M059J (cell line): ENCODE data around the gene ERG28. TPM values are rescaled to one million over a fixed set of nuclear protein-coding genes. Genes with fewer than 3 reads are reported as not detected.
"Not testable (repeated sequence)": the region's sequence is repeated elsewhere in the genome, so short reads cannot be mapped to it uniquely, and the experiment has no call there.

Source experiments
- DNase-seq: peaks from one replicate; pipeline ENCODE4 v3.0.0-alpha.2; 2012; ENCODE audit warnings: low read depth
- total RNA-seq: library from RNA; depleted of rRNA; stranded (reverse); fragments of >200 nt; shearing (Covaris generic); gene quantifications from 2 replicates; pipeline ENCODE4 v1.2.3, GENCODE V29; 2014; rRNA removed

The ERG28 gene
- total RNA-seq, 1 experiment from 2014 or later: 22.7 TPM

DNA sequence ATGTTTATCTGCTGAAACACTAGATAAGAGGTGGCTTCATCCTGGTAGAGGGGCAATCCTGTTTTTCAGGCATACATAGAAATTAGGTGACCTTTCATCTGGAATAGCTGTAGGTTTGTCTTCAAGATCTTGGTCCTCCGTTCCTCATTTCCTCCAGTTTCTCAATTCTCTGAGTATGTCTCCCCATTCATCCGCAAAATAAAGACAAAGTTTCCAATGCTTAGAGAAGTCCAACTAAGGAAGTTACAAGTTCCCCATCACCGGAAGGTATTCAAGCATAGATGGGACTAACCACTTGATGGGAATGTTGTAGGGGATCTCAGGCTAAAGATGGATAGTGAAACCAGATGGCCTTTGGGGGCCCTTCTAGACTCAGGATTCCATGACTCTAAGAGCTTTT lies 34.3 kb downstream of the ERG28 start:
- DNase-seq: no peak

DNA sequence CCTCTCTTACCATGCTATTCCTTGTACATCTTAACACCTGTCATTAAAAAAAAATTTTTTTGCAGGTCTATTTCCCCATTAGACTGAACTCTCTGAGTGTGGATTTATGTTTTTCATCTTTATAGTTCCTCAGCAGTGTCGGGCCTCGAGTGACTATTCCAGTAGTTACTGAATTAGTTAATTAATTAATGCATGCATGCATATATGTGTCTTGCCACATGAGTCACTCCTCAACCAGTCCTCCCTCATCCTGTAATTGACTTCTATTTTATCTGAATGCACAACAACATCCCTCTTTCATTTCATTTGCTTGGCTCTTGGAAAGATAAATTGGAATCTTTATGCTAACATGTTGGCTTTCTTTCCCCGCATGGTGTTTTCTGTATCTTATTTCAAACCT lies 35.6 kb downstream of the ERG28 start:
- no peak for DNase-seq

DNA sequence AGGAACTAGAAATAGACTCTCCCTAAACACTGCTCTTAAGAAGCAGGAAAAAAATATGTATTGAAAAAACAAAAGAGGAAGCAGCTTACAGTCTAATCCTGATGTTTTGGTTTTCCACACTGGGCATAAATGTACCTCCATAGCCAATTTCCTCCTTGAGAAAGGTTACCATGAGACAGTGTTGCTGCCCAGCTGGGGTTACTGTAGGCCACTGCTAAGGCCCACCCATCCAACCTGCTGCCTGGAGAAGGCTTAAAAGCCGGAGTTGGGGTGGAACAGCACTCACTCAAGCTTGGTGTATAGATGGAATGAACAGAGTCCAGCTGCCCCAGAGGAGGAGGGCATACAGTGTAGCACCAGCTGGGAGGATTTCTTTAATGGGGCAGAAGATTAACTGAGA lies 41.1 kb downstream of the ERG28 start:
- DNase-seq: no peak

DNA sequence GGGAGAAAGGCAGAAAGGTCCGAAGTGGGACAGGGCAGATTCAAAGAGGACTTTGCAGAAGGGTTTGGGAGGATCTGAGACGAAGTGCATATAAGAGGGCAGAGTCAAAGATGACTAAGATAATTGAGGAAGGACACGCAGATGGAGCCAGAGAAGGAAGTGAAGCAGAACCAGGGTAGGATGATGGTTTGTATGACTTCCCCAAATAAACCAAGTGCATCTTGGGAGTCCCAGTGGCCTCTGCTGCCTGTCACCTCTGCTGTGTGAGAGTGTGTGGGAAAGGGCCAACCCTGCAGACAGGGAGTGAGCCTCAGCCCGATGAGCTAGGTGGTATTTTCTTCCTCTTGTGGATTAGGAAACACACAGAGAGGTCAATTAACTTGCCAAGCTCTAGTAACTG lies 45.5 kb downstream of the ERG28 start:
- no peak for DNase-seq

DNA sequence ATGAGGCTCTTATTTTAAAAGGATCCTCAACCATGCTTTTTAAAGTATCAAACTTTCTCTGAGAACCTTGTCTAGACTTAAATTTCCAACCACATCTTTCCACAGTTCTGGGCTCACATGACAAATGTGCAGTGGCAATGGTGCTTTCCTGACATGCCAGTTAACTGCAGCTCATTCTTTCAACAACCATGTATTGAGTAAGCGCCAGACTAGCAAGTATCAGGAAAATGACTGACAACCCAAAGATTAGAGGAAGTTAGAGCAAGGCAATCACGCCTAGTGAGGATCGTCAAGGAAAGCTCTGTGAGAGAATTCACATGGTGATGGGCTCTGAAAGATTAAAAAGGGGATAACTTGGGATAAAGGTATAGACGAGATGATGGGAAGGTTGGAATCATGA lies 46.5 kb downstream of the ERG28 start:
- DNase-seq: no peak

DNA sequence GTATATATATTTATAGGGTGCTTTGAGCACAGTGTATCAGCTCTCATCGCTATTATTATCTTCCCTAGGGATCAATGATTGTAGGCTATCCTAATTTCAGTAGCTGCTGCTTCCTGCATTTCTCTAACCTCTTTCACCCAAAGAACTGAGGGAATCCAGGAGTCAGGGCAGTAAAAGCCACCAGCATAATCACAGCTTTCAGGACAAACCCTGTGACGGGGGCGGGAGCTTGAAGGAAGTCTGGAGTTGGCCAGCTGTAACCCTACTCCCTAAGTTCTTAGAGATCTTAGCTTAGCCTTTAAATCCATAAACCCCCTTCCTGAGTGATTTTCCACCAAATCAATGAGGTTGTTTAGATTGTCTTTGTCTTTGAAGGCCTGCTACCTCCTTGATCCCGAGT lies 48.5 kb downstream of the ERG28 start:
- DNase-seq: no peak

DNA sequence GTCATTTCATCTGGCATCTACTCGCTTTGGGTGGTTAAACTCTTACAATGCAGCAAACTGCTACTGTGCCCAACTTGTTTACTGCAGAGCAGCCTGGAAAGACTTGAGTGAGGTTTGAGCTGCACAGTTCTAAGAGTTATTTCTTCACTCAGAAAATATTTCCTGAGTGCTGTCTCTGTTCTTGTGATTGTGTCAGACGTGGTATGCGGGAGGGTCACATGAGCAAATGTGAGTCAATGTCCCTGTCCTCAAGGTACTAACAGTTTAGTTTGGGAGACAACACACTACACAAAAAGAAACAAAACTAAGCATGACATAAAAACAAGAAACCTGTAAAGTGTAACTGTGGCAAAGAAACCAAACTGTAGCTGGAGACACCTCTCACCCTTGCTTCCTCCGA lies 49.8 kb downstream of the ERG28 start:
- no peak for DNase-seq

DNA sequence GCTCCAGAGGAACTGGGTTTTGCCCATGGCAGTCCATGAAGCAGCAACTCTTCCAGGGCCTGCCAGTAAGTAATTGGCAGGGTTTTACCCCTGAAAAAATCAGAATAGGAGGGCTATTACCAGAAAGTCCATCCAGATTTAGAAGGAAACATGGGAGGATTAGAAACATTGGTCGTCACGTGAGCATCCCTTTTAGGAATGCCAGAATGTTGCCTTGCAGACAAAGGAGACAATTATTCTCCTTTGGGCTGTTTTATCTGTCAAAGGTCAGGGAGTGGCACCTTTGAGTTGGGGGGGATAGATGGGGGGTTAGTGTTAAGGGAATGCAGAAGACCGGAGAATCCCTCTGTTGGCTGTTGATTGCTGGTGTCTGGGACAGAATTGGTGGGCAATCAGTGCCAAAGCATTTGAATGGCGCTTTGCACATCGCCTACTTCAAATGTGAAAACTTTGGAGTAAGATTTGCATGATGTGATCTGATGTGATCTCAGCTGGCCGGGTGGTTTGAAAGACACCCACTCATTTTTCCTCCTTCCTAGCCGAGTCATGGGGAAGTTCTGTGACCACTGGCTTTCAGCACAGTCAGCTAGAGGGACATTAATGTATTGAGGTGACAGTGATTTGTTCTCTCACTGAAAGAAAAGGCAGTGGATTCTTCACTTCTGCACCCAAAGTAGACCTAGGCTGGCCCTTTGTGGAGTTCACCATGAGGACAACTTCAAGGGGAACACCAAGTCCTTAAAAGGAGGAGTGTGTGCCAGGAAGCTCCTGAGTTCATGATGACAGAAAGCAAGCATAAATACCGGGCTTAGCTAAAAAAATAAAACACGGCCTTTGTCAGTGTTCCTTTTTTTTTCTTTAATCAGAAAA lies 50.8 kb downstream of the ERG28 start:
- DNase-seq: no peak

DNA sequence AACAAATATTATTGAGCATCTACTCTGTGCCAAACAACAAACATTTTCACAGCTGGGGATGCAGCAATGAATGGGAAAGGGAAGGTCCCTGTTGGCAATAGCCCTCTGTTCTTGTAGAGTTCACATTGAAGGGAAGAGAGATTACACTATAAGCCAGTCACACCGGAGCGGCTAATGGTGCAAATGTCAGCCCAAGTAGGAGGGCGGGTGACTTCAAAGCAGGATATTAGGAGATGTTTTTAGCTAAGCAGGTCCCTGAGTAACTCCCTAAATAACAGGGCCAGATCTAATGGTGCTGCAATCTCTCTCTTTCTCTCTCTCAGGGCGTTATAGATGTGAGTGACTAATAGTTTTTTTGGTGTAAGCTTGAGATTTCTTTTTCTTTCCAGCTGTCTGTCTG lies 51.6 kb downstream of the ERG28 start:
- no peak for DNase-seq

DNA sequence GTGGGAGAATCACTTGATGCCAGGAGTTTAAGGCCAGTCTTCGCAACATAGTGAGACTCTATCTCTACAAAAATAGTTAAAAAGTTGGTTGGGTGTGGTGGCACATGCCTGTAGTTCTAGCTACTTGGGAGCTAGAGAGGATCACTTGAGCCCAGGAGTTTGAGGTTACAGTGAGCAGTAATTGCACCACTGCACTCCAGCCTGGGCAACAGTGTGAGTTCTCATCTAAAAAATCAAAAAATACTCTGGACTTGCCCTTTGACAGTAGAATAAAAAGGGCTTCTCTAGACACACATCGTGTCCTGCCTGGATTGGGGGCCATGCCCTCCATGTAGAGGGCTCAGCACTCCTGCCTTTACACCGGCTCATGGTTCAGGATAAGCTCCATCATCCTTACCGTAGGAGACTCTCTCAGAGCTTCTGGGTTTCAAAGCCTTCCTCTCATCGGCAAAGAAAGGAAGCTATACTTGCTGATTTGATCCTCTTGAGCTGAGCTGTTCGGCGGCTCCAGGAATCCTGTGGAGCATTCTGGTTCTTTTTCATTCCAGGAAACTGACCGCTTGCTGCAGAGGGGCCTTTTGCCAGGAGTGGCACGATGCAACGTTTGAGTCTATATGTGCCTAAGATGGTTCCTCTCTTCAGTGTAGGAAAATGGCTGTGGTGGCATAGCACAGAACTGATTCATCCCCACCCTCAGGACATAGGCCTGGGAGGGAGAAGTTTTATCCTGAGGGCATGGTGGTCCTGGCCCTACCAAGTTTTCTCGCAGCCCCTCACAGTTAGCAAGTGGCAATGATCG lies 52.6 kb downstream of the ERG28 start:
- DNase-seq: no peak

DNA sequence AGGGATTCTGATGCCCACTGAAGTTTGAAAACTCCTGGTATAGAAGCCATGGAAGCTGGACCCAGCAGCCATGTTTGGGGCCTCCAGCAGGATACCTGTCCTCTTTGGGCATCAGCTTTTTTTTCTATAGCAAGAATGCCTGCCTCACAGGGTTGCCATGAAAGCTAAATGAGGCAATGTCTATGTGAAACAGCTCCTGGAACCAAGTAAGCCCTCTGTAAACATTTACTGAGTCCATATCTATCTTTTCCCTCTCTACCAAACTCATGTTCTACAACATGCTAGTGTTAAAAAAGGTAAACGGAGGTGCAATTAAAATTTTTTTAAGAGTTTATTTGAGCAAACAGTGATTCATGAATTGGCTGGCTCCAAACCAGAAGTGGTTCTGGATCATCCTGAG lies 53.6 kb downstream of the ERG28 start:
- no peak for DNase-seq

DNA sequence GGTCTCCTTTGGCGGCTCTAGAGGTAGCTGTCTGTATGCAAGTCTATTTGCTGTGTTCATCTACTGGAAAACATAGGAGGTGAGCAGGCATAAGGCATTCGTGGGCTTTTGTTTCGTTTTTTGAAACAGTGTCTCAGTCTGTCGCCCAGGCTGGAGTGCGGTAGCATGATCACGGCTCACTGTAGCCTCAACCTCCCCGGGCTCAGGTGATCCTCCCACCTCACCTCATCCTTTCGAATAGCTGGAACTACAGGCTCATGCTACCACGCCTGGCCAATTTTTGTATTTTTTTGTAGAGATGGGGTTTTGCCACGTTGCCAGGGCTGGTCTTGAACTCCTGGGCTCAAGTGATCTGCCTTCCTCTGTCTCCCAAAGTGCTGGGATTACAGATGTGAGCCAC lies 54.8 kb downstream of the ERG28 start:
- no peak for DNase-seq

DNA sequence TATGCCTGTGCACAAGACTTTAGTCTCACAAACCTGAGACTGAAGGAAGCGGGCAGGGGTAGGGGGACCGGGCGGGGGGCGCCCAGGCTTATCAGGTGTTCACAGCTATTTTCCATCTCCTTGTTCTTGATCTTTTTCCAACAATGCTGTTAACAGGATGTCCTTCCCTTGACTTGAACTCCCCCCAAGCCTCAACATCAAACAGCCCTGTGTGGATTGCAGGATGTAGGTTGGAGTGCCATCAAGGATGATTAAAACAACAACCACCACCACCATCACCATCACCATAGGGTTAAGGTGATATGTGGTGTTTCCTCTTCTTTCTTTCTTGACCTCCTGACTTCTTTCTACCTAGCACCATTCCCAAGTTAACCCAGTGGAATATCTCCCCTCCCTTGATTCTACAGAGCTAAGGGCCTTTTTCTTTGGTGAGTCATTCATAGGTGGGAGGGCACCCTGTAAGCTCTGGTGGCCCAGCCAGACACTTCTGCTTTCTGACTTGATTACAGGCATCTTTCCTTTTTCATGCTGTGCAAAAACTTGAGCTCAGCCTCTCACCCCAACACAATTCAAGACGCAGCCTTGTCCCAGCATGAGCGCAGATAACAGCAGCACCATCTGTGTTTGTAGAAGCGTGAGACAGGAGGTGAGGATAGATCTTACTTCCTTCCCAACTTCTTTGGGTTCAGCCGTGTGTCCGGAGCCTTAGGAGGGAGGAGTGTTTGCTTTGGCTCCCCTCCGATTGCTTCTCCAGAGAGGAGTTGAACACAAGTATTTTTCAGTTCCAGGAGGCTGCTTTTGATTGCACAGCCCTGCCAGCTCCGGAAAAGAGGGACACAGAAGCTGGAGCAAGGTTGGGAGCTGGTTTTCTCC lies 55.5 kb downstream of the ERG28 start:
- no peak for DNase-seq

DNA sequence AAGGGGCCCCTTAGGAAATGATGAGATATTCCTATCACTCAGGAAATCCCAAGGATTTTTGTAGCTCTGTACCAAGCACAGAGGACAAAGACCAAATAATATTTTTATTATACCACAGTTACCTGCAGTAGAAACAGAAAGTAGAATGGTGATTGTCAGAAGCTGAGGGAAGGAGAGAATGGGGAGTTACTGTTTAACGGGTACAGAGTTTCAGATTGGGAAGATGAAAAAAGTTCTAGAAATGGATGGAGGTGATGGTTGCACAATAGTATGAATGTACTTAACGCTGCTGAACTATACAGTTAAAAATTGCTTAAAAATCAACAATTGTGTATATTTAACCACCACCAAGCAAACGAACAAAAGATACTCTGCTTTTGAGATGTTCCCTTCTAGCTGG lies 58.2 kb downstream of the ERG28 start:
- DNase-seq: no peak

DNA sequence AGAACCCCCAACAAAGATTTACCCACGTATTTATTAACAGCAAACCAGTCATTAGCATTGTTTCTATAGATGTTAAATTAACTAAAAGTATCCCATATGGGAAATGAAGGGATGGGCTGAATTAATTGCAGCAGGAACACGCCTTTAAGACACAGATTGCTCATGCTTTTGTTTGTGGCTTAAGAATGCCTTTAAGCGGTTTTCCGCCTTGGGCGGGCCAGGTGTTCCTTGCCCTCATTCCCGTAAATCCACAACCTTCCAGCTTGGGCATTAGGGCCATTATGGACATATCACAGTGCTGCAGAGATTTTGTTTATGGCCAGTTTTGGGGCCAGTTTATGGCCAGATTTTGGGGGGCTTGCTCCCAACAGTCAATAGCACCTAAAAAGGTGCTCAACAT lies 59.6 kb downstream of the ERG28 start:
- not testable (repeated sequence) for DNase-seq

DNA sequence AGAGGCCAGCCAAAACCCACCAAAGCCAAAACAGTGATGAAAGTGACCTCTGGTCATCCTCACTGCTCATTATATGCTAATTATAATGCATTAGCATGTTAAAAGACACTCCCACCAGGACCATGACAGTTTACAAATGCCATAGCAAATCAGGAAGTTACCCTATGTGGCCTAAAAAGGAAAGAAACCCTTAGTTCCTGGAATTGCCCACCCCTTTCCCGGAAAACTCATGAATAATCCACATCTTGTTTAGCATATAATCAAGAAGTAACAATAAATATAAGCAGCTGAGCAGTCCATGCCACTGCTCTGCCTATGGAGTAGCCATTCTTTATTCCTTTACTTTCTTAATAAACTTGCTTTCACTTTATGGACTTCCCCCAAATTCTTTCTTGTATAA lies 60.6 kb downstream of the ERG28 start:
- not testable (repeated sequence) for DNase-seq

Other genes with a start within 250 kb of the ERG28 start
- 21.9 and 32.4 TPM in 2 replicates for gene JDP2, start 232.9 kb downstream of the ERG28 start, total RNA-seq
- 1.9 TPM in 1 of 2 replicates, not detected in the other for gene BATF, start 138.4 kb downstream of the ERG28 start, total RNA-seq
- gene FLVCR2, start 82.3 kb downstream of the ERG28 start, total RNA-seq: 0.22 TPM in 1 of 2 replicates, not detected in the other
- gene TTLL5, start 370 bp upstream of the ERG28 start, total RNA-seq: 31.0 and 42.8 TPM in 2 replicates